OCI-LY7 (cell line): ENCODE results near the gene COL16A1. TPM values are rescaled to one million over a fixed set of nuclear protein-coding genes. Genes with fewer than 3 reads are reported as not detected.
A peak's percentile ranks its signal among the peaks of the same experiment; 100 is the strongest.

ENCODE experiments used
- BruUV-seq: library from RNA; stranded (reverse); fragments of 400-500 nt; replicated peaks from 2 replicates; lab custom pipeline; 2021; lab: Mats Ljungman, UMichigan
- CTCF ChIA-PET: fragments of 300-600 bp; sonication (Branson Sonifier 250); formaldehyde crosslinking; loops from one replicate; lab custom pipeline; 2022; ENCODE audit warnings: antibody characterized with exemption; ENCODE audit not compliant: unreplicated experiment; lab: Charles Lee
- POLR2A ChIA-PET: fragments of 300-600 bp; sonication (Branson Sonifier 250); formaldehyde crosslinking; loops from one replicate; lab custom pipeline; 2022; ENCODE audit warnings: antibody characterized with exemption; lab: Charles Lee
- DNase-seq: peaks from one replicate; pipeline ENCODE4 v3.0.0-alpha.2; 2015; ENCODE audit warnings: low spot score
- H2AFZ ChIP-seq: fragments of 200-600 bp; sonication (generic), shearing (Covaris generic); 2 replicates; pipeline ENCODE4 v1.6.1; 2014; ENCODE audit warnings: mild to moderate bottlenecking, antibody characterized with exemption, low read length, moderate library complexity
- H3K27ac ChIP-seq: fragments of 200-600 bp; sonication (generic); 2 replicates; pipeline ENCODE4 v1.5.1; 2014; ENCODE audit warnings: mixed run types, low read depth, mild to moderate bottlenecking, moderate library complexity, low read length, inconsistent platforms; ENCODE audit not compliant: poor library complexity, severe bottlenecking
- H3K36me3 ChIP-seq: fragments of 200-600 bp; sonication (generic); 2 replicates; pipeline ENCODE4 v1.6.1; 2014; ENCODE audit warnings: mild to moderate bottlenecking, antibody characterized with exemption, low read length, moderate library complexity, mixed read lengths; ENCODE audit not compliant: insufficient read depth
- H3K4me1 ChIP-seq: fragments of 200-600 bp; sonication (generic); 2 replicates; pipeline ENCODE4 v1.5.1; 2014; ENCODE audit warnings: mild to moderate bottlenecking, low read length; ENCODE audit not compliant: insufficient read depth, poor library complexity, severe bottlenecking
- H3K4me2 ChIP-seq: fragments of 200-600 bp; sonication (generic); 2 replicates; pipeline ENCODE4 v1.6.1; 2014; ENCODE audit warnings: mild to moderate bottlenecking, low read length
- H3K4me3 ChIP-seq: fragments of 200-600 bp; sonication (generic); 2 replicates; pipeline ENCODE4 v1.5.1; 2014; ENCODE audit warnings: mild to moderate bottlenecking, low read depth, low read length; ENCODE audit not compliant: poor library complexity, severe bottlenecking
- H3K79me2 ChIP-seq: fragments of 200-600 bp; sonication (generic); 2 replicates; pipeline ENCODE4 v1.6.1; 2016; ENCODE audit warnings: low read depth, mild to moderate bottlenecking, low read length, moderate library complexity, mixed read lengths; ENCODE audit not compliant: insufficient read depth
- H3K9me2 ChIP-seq: fragments of 200-600 bp; sonication (generic); 2 replicates; pipeline ENCODE4 v1.6.1; 2016; ENCODE audit warnings: mild to moderate bottlenecking, low read length, mixed read lengths; ENCODE audit not compliant: insufficient read depth
- H3K9me3 ChIP-seq: fragments of 200-600 bp; sonication (generic); 2 replicates; pipeline ENCODE4 v1.6.1; 2014; ENCODE audit warnings: mild to moderate bottlenecking, mixed run types, low read length, mixed read lengths
- H4K20me1 ChIP-seq: fragments of 200-600 bp; sonication (generic); 2 replicates; pipeline ENCODE4 v1.6.1; 2014; ENCODE audit warnings: mild to moderate bottlenecking, antibody characterized with exemption, low read length, moderate library complexity, mixed read lengths; ENCODE audit not compliant: insufficient read depth
- CTCF ChIP-seq: fragments of 200-600 bp; sonication (generic); conservative IDR thresholded peaks from 2 replicates; pipeline ENCODE4 v1.5.1; 2014; ENCODE audit warnings: mild to moderate bottlenecking, antibody characterized with exemption, low read length, moderate library complexity, mixed read lengths
- EZH2phosphoT487 ChIP-seq: fragments of 200-600 bp; sonication (generic); IDR thresholded peaks from 2 replicates; pipeline ENCODE4 v1.6.1; 2018; ENCODE audit warnings: low read depth, borderline replicate concordance, mild to moderate bottlenecking, mixed run types, antibody characterized with exemption, low read length, moderate library complexity, mixed read lengths
- intact Hi-C: fragments of 100-400 bp; cut with micrococcal nuclease; formaldehyde crosslinking; loops from one replicate; pipeline ENCODE4 v1.10.0; 2022; ENCODE audit not compliant: unreplicated experiment
- total RNA-seq, 2 experiments: library from RNA; depleted of rRNA in 1 of 2; stranded (reverse); fragments of >200 nt in 1 of 2; shearing (Covaris generic) in 1 of 2; gene quantifications; 2 replicates each; pipeline ENCODE4 v1.2.3, GENCODE V29; 2014 to 2022

Gene COL16A1
- total RNA-seq, 2 experiments from 2014 or later: not detected

GRCh38 chr1:31664528-31664927 lies 39.3 kb downstream of the COL16A1 start:
- no peak for TF ChIP-seq EZH2phosphoT487
- no peak for TF ChIP-seq CTCF
- H3K4me3 ChIP-seq: no peak overlapping the region
- DNase-seq: no peak
- no peak overlapping the region for H3K27ac ChIP-seq
- ChIA-PET CTCF (interaction anchor here (0.5 to 1.0 kb wide), 5 partner anchors 22 to 391 kb away, joined by 3 to 5 read pairs (median 3); no protein-coding TSS in a partner anchor), POLR2A (no interaction called here)
- H2AFZ ChIP-seq: no peak overlapping the region
- no peaks in the 10 kb centered on the region for H3K9me3 ChIP-seq
- no peak overlapping the region for H3K4me2 ChIP-seq
- H3K4me1 ChIP-seq: no peaks in the 10 kb centered on the region
- intact Hi-C loops: loop anchor here (1.0 to 5.0 kb wide), 3 partner anchors 43 to 125 kb away; no protein-coding TSS in a partner anchor
- no peaks in the 10 kb centered on the region for H3K36me3 ChIP-seq
- no peaks in the 10 kb centered on the region for H3K79me2 ChIP-seq
- no peaks in the 10 kb centered on the region for H4K20me1 ChIP-seq
- no peaks in the 10 kb centered on the region for H3K9me2 ChIP-seq
- no TSS peak for BruUV-seq

- intact Hi-C loops: loop anchor here (1.0 to 5.0 kb wide), 4 partner anchors 43 to 300 kb away; no protein-coding TSS in a partner anchor
- H4K20me1 ChIP-seq: no peaks in the 10 kb centered on the region
- ChIA-PET CTCF (interaction anchor here (0.5 to 1.0 kb wide), 6 partner anchors 21 to 392 kb away, joined by 3 to 5 read pairs (median 3); no protein-coding TSS in a partner anchor), POLR2A (interaction anchor here (0.6 kb wide), 1 partner anchor 19 kb away, joined by 3 read pairs; the partner anchor contains the start of gene PEF1)
- no peaks in the 10 kb centered on the region for H3K9me3 ChIP-seq
- no peak overlapping the region for H3K4me2 ChIP-seq
- H3K36me3 ChIP-seq: no peaks in the 10 kb centered on the region
- no peak overlapping the region for H3K4me3 ChIP-seq
- no peaks in the 10 kb centered on the region for H3K79me2 ChIP-seq
- no peaks in the 10 kb centered on the region for H3K9me2 ChIP-seq
- H2AFZ ChIP-seq: no peak overlapping the region
- no TSS peak for BruUV-seq
- no peak overlapping the region for H3K27ac ChIP-seq
- no peak for TF ChIP-seq EZH2phosphoT487
- peak; percentile 91 for TF ChIP-seq CTCF
- no peaks in the 10 kb centered on the region for H3K4me1 ChIP-seq
- DNase-seq: peak; percentile 60
These were observed 40.0 kb downstream of the COL16A1 start for GRCh38 chr1:31663622-31664452.
